NCI-H1694 treated with DMSO at 0.1 percent for 48 hours (cell line): ENCODE measurements around the gene NR2F2.

Experiments
- DNase-seq: peaks from one replicate; lab custom pipeline; 2025; lab: John Stamatoyannopoulos, UW

NR2F2 gene

DNA sequence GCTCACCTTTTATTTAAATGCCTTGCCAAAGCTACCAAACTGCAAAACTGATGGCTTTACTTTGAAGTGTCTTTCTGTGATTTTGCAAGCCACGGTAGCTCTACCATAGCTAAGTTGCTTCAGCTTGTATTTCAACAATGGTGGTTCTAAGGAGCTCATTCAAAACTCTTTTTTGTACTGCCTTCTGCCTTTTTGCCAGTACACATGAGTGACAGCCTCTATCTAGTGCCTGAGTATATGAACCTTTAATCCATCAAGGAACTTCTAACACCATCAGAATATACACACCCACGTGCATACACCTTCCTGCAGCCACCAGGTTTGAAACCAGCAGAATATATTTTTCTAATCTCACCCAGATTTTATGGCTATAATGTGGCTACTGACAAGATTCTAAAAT, 10.4 kb upstream of the NR2F2 start:
- no peak for DNase-seq

DNA sequence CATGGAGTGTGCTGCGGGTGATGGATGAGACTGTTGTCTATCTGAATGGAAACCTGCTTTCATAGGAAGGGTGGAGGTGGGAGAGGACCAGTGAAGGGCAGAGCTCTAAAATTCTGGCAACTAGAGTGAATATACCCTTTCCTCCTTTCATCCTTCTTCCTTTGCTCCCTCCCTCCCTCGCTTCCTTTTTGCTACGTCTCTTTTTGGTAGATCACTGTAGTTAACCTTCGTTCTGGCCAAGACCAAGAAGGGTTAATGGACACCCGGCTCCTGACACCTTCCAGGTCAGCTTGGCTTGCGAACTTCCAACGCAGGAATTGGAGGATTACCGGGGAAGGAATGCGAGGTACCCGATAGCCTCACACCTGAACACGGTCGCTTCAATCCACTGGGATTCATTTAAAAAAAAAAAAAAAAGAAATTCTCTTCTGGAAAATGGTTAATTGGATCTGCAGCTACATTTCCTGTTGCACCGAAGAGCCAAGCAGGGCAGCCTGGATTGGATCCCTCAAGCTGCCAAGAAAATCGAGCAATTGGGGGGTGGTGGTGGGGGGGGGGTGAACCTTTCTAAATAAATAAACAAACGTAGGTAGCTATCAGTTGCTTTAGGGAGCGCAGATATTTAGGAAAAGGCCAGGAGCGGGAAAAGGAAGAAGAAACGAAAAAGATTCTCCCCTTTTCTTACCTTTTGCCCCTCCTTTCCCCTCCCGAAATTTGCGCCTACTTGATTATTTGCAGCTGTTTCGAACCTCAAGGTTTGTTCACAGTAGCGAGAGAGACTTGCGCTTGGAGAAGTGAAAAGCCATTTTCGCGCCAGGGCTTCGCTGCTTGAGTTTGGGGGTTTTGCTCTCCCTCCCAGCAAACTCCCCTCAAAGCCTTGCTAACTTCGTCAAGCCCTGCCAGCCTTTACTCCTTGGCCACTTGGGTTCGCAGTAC, 9.5 kb upstream of the NR2F2 start:
- no peak for DNase-seq

DNA sequence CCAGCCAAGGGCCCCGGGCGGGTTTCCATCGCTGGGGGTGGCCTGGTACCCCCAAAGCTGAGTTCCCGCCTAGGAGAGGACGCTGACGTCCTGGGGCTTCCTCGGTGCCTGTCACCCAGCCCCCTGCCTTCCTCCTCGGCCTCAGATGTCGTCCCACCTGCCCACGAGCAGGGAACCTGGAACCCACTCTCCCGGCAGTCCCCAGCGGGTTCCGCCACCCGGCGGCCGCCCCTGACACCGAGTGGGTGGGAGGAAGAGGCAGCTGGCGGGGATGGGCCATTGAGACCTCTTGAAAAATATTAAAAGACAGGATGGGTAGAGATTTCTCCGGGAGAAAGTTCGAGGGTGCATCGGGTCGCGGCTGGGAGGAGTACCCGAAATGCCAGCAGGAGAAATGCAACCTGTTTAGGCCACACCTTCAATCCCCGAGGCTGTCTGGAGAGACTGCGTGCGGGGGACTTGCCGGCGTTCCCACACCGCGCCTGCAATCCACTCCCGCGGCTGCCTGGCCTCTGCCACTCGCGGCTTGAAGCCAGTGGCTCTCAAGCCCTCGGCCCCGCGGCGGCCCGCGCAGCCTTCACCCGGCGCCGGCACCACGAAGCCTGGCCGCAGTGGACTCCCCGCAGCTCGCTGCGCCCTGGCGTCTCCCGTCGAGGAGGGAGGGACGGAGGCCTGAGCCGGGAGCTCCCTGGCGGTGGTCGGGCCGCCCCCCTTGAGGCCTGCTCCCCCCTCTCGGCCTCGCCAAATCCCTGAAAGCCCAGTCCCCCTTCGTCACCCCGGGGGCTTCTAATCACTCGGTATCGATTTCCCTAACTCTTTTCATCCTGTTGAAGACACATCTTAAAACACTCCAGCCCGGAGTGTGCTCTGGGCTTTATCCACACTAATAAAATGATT, 8.6 kb upstream of the NR2F2 start:
- no peak for DNase-seq

DNA sequence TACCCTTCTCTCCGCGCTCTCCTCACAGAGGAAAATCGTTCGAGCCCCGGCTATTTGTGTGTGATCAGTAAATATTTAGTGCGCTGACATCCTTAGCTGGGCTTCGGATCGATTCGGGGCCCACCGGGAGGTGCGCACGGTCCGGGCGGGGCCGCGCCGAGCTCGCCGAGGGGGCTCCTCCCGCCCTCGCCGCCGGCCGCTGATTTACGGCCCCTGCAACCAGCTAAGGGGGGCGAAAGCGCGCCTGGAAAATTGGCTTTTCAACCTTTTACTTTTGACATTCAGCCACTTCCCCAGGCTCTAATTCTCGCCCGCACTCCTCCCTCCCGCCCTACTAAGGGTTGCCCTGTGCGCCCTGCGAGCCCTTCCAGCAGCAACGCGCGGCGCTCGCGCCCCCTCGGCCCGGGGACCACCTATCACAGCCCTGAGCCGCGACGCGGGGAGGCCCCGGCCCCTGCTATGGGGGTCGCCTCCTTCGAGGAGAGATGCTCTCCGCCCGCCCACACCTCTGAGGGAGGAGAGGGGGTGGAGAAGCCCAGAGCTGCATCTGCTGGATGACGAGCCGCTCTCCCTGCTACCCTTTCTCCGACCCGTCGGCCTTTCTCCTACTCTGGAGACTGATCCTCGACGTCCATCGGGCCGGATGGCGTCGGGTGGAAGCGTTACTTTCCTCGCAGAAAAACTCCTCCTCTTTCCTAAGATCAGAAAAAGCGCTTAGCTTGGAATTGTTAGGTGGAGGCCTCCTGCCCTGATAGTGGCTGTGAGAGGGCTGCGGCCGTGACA, 7.8 kb upstream of the NR2F2 start:
- no peak for DNase-seq

DNA sequence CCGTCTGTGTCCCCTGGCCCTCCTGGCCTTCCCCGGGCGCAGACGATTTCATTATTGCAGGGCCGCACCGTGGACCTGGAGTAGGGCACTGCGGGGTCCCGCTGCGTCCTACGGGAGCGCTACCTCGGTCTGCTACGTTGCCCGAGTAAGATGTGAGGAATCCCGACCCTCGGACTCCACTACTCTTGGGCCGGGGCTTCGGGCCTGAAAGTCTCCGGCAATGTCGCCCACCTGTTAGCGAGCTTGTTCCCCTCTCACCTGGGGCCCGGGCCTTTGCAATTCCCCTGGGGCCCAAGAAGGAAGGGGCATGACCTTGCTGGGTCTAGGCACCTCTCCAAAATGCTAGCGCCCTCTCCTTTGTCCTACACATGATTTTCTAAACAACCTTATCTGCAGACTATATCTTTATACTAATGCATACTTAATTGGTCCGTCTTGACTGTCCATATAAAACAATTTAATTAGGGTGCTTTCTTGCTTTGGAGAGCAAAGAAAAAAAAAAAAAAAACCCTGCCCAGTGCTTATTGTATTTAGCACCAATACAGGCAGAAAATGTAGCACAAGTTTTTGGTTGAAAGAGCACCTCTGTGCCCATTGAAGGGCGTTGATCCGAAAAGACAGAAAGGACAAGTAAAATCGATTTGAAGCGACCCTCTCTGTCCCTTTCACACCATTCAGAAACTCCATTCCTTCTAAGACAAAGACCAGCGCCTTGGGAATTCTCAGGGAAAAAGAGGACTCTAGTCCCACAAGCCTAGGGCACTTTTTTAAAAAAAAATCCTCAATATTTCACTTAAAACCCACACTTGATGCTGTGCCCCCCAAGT, 7.0 kb upstream of the NR2F2 start:
- DNase-seq = no peak

DNA sequence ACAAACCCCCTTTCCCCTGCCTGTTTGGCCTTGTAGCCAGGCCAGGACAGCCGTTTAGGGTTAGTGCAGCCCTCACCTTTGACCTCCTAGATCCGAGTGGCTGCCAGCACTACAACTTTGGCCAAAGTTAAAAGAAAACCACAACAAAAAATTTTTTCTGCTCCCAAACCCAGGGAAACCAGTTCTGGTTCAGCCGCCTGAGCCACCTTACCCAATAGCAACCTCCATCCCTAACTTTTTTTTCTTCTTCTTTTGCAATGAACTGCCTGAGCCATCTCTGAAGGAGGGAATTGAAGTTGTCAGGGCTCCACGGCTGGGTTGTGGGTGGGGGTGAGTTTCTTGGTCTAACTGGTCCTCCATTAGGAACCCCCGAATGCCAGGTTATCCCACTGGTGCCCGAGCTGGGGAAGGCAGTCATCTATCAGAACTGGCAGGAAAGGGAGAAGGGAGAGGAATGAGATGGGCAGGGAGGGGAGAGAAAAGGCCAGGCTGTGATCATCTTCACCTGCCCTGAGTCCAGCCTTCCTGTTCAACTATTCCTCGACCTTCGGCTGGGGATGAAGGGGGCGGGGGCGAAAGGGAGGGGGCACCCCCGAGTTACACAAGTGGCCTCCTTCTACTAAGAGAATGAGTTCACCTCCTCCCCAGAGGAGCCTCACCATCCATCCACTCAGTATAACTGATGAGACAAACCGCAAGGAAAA, 6.2 kb upstream of the NR2F2 start:
- no peak for DNase-seq

DNA sequence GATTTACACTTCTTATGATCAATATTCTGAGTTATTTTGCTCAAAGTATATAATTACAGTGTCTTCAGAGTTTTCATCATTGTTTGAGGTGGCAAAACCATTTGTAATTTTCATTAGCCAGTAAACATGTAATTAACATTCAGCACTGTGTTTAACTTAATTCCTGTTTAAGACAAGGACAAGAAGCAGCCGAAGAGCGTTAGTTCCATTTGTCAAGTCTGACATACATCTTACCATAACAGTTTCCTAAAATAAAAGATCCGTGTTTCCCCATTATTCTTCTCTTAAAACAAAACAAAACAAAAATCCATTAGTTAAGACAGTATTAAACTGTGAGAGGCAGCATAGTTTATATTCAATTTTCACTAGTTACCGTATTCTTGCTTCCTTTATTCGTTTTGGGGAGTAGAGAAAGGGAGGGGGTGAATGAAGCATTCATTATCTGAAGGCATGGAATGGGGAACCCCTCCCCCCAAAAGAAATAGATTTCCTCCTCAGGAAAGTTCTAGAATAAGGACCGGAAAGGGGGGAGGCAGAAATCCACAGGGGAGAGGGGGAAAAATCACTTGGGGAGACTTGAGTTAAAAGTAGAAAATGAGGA, 5.5 kb upstream of the NR2F2 start:
- no peak for DNase-seq

DNA sequence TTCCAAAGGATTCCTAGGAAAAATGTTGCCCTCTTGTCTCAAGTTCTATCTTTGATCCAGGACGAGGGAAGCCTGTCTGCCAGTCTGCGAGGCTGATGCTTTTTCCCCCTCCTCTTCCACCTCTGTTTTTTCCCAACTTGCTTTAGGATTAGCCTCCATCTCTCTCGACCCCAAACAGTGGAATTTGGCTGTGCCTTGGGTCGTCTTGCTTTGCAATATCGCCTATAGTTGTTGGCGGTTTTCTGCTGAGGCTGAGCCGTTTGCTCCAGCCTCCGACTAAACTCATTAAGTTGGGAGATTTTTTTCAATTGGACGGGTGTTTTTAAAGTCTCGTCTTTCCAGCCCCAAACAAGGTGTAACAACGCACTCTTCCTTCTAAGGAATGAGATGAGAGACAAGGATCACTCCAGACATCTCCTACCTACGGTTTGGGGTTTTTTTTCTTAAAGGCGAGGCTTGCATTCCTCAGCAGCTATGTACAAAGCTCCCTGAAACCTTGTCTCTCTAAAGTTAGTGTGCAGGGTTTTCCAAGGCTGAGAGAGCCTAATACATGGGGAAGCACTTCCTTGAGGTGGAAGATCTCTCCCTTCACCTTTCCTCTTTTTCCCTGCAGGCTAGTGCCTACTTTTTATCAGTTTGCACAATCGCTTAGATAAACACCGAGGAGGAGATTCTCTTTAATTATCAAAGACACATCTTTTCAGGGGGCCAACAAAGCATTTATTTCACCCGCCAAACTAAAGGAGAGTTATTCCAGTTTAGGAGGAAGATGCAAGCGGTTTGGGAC, 4.8 kb upstream of the NR2F2 start:
- DNase-seq = no peak

DNA sequence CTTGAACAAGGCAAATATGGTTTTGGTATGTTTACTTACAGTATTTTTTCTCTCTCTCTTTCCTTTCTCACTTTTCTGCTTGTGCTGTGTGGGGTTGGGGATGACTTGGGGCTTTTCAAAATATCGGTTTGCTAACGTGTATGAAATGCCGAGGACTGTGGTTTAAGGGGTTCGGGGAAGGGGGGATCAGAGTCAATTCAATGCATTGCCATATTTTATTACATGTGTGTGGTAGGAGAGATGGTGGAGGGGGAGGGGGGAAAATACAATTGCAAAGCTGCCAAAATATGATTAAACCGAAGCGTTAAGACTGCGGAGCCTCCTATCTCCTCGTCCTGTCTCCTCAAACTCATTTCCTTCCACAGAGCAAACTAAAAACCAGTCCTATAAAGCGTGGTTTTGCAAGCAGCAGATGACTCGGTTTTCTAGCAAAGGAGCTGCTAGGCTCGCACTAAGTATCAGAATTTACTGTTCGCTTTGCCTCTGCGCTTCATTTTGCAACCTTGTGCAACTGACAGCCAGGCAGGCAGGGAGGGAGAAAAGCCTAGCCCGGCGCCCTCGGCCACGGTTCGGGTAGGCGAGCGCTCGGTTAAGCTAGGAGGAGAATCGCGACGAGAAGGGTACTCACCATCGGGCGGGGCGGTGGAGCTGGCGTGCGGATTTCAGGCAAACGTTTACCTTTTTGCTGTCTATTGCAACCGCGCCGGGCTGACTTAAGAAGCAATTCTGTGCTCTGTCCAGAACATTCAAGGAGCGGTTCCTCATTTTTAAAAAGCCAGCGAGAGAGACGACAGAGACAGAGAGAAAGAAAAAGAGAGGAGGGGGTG, 4.0 kb upstream of the NR2F2 start:
- no peak for DNase-seq

DNA sequence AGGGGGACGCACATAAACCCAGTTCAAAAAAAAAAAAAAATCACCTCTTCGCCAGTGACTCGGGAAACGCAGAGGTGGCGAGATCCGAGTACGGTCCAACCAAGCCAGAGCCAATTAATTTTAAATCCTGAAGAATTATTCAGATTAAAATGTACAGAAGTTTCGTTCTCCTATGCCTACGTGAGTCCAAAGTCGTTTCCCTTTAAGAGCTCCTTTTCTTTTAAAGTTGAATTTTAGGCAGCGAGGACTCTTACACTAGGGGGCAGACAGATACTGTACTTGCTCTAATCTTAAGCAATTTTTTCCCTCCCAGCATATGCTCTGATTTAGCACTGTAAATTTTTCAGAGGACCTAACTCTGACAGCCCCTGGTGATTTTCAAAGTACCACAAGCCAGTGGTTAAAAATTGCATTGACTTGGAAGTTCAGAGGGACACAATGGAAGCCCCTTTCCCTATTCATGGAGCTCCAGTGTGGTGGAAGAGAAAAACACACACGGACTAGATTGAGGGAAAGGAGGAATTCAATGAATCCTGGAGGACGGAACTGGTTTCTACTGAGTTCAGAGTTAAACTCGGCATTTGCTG, 3.3 kb upstream of the NR2F2 start:
- DNase-seq = peak; percentile 65

DNA sequence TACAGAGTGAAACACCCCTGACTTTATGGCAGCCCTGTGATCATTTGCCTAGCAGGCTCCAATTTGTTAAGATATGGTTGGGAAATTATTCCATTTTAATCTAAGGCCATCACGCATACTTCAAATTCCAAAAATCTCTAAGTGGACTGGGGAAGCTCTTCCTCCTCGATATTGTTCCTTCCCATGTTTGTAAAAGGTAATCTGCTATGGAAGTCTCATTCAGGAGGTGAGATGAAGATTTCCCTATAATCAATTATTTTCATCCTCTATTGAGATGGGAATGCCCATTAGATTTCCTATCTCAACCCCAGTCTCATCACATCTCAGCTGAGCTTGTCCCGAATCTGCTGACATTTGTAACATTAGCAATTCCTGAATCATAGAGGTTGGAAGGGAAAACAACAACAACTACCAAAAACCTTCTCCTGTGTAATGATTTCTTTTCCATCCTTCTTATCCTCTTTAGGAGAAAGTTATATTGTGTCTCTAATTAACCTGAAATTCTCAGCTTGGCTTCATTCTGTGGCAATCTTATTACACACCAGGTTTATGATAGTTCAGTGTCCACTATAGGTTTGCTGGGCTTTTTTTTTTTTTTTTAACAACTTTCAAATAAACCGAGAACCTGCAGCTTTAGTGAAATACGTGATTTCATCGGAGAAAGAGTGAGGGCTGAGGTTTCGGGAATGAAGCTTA, 2.2 kb upstream of the NR2F2 start:
- DNase-seq = no peak

DNA sequence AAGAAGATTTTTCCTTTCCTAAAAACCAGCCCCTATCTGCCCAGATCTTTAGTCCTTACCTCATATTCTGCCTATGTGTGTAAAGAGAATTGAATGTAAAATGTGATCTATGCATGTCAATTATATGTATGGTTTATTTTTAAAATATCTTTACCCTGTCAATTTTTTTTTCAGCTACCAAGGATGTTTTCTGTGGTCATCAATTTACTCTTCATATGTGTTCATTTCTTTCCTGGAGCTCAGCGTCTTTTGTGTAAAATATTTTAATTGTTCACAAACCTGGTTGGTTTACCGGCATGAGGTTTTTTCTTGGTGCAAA, 1.7 kb upstream of the NR2F2 start:
- DNase-seq = no peak

DNA sequence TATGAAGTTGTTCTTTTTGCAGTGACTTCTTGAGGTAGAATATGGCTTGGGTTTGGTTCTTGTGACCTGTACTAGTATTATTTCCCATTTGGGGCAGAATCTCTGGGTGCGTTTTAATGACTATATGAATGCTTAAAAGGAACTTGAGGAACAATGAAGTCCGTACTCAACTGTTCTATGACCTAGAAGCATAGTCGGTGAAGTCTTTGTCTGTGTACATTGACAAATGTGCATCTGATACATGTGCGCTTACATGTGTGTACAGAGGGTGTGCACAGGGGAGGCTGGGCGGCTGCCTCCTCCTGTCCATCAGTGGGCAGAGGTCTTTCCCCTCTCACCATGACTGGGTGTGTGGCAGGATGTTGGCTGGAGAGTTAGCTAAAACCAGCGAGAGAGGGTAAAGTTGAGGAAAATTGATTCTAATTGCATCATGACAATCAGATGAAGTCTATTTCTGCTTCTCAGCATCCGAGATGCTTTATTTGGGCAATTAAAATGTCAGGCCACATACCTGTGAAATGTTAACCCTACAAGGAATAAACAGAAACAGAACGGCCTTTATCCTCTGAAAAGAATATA, 1.0 kb upstream of the NR2F2 start:
- DNase-seq = no peak

DNA sequence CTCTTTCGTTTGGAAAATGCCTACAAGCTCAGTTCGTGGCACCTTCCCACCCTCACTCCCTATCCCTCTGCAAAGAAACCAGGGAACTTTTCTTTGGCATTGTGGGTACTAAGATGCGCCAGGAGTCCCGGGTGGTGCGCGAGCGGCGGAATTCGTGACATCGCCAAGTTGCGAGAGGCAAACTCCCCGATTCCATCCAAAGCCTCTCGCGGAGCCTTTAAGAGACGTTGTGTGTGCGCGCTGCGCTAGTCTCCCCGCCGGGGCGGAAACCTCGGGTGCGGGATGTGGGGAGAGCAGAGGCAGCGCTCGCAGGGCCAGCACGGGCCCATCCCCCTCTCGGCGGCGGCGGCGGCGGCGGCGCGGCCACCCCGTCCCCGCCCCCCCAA, 443 bp upstream of the NR2F2 start:
- DNase-seq = peak; percentile 23

DNA sequence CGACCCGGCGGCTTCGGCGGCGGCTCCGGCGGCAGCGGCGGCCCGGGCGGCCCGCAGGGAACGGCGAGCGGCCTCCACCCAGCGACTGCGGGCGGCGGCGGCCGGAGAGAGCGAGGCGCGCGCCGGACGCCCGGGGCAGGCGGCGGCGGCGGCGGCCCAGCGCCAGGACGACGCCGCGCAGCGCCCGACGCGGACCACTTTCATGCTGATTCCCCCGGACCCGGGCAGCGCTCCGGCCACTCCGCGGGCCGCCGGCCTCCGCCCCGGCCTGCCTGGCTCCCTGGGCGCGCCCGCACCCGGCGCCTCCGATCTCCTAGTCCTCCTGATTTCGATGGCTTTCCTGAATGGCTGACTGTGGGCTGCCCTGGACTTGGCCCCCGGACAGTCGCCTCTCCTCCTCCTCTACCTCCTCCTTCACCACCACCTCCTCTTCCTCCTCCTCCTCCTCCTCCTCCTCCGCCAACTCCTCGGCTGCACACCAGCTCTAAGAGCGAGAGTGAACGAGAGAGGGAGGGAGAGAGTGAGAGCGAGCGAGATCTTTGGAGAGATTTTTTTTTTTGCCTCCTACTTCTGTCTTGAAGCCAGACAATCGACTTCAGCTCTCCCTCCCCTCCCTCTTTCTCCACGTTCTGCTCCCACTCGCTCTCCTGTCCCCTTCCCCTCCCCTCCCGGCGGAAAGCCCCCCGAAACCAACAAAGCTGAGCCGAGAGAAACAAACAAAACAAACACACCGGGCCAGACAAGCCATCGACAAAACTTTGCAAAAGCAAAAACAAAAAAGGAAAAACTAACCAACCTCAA, 844 bp downstream of the NR2F2 start:
- DNase-seq = no peak

DNA sequence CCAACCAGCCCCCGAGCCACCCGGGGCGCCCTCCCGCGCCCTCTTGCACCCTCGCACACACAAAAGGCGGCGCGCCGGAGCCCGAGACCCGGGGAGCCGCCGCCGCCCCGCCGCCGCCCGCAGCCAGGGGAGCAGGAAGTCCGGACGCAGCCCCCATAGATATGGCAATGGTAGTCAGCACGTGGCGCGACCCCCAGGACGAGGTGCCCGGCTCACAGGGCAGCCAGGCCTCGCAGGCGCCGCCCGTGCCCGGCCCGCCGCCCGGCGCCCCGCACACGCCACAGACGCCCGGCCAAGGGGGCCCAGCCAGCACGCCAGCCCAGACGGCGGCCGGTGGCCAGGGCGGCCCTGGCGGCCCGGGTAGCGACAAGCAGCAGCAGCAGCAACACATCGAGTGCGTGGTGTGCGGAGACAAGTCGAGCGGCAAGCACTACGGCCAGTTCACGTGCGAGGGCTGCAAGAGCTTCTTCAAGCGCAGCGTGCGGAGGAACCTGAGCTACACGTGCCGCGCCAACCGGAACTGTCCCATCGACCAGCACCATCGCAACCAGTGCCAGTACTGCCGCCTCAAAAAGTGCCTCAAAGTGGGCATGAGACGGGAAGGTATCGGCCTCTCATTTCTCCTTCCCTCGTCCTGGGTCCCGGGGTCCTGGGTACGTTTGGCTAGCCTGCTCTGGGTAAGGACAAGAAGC, 1.6 kb downstream of the NR2F2 start:
- no peak for DNase-seq
